Colonic mucosa (tissue), 4 donors: Measurements from ENCODE around the gene ZNF213. TPM values are rescaled to one million over a fixed set of nuclear protein-coding genes. Genes with fewer than 3 reads are reported as not detected.
"Not testable (repeated sequence)": the region's sequence is repeated elsewhere in the genome, so short reads cannot be mapped to it uniquely, and the experiment has no call there.

ENCODE experiments used
- DNase-seq: peaks from one replicate; pipeline ENCODE4 v3.0.0-alpha.2; 2020
- H3K27ac ChIP-seq: fragments of 200-600 bp; one replicate; pipeline ENCODE4 v1.8.0; 2021
- H3K27me3 ChIP-seq: fragments of 200-600 bp; one replicate; pipeline ENCODE4 v1.8.0; 2021
- H3K36me3 ChIP-seq: fragments of 200-600 bp; one replicate; pipeline ENCODE4 v1.8.0; 2021
- H3K4me1 ChIP-seq: fragments of 200-600 bp; one replicate; pipeline ENCODE4 v1.8.0; 2021; ENCODE audit warnings: mild to moderate bottlenecking
- H3K4me3 ChIP-seq: fragments of 200-600 bp; one replicate; pipeline ENCODE4 v1.8.0; 2021
- H3K9ac ChIP-seq, 2 donors: one replicate each; pipeline ENCODE4 v1.7.0; 2013; ENCODE audit warnings: control low read depth in 2 of 2, low read depth in 2 of 2, low read length in 2 of 2
- H3K9me3 ChIP-seq: fragments of 200-600 bp; one replicate; pipeline ENCODE4 v1.8.0; 2021
- intact Hi-C: fragments of 100-400 bp; cut with DNase I; formaldehyde crosslinking; loops from one replicate; pipeline ENCODE4 v1.14.1; 2022
- total RNA-seq, 2 donors: library from RNA; stranded (reverse); fragmentation: NEBNext Ultra II Directional in 1 of 2; extraction: Animal tissue kit (Norgen Biotek cat#: 25700) in 1 of 2; gene quantifications; one replicate each; pipeline ENCODE4 v1.2.1, GENCODE V29; 2021
- TF ChIP-seq, protein P1 (sequence below): fragments of 200-600 bp; IDR thresholded peaks from one replicate; pipeline ENCODE4 v1.8.0; 2022; ENCODE audit warnings: antibody characterized with exemption, mild to moderate bottlenecking
- donor health status: healthy.
- donor health status: DM: no; HTN: no; CAD: no.
- donor health status: DM: no; HTN: no; CAD: no.

ZNF213 gene
- total RNA-seq, 2 donors from 2014 or later, result 12.4 to 20.4 TPM

DNA sequence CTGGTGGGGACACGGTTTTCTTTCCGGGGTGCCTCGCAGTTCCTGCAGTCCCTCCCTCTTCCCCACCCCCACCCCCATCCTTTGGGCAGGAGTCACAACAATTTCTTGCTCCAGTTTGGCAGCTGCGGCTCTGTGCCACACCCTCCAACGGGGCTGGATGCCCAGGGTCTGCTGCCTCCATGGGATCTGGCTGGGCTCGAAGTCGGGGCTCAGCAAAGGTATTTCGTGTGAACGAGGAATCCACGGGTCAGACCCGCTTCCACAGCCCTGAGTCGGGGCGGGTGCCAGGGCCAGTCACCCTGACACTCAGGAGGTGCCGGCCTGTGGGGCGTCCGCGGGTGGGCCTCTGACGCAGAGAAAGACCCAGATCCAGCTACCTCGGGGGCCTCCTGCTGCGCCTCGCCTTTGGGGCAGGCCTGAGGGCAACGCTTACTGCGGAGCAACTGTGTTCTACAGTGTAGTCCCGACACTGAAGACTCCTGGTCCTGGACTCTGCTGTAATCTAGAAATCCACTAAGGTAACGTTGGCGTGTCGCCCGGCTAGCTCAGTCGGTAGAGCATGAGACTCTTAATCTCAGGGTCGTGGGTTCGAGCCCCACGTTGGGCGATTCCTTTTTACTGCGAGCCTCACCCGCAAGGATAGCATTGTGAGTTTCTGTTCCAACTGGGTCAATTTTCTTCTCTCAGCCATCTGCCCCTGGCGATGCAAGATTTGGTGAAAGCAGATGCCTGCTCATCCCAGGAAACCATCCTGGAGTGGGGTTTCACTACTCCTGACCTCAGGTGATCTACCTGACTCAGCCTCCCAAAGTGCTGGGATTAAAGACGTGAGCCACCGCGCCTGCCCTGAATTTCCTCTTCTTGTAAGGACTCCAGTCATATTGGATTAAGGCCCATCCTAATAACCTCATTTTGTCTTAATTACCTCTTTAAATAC lies 40.6 kb downstream of the ZNF213 start:
- Histone ChIP-seq H3K27me3 (peaks cover 76% of the 10 kb centered on the region), H3K4me1 (no peaks in the 10 kb centered on the region), H3K9me3 (no peaks in the 10 kb centered on the region), H3K9ac (no peak overlapping the region), H3K36me3 (no peaks in the 10 kb centered on the region), H3K27ac (no peak overlapping the region), H3K4me3 (no peak overlapping the region)
- intact Hi-C loops, result no loop called here
- DNase-seq, result no peak
- TF ChIP-seq, protein P1, sequence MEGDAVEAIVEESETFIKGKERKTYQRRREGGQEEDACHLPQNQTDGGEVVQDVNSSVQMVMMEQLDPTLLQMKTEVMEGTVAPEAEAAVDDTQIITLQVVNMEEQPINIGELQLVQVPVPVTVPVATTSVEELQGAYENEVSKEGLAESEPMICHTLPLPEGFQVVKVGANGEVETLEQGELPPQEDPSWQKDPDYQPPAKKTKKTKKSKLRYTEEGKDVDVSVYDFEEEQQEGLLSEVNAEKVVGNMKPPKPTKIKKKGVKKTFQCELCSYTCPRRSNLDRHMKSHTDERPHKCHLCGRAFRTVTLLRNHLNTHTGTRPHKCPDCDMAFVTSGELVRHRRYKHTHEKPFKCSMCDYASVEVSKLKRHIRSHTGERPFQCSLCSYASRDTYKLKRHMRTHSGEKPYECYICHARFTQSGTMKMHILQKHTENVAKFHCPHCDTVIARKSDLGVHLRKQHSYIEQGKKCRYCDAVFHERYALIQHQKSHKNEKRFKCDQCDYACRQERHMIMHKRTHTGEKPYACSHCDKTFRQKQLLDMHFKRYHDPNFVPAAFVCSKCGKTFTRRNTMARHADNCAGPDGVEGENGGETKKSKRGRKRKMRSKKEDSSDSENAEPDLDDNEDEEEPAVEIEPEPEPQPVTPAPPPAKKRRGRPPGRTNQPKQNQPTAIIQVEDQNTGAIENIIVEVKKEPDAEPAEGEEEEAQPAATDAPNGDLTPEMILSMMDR, result no peak

DNA sequence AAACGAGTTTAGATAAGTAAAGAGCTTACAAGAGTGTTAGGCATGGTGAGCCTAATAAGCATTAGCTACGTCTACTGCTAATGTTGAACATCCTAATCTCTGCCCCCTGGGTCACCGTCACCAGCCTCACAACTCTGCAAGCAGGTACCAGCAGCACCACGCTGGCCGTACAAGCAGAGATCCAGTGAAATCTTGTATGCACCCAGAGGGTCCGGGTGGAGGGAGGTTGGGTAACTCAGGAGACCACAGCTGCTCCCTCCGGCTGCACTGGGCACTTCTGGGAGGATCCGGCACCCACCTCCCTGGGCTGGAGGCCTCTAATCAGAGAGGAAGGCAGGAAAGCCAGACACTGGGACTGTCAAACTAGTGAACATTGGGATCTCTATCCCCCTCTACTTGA lies 44.8 kb downstream of the ZNF213 start:
- Histone ChIP-seq H3K9ac (no peak overlapping the region), H3K27me3 (peaks cover 66% of the 10 kb centered on the region), H3K4me3 (no peak overlapping the region), H3K4me1 (peaks cover 8% of the 10 kb centered on the region), H3K36me3 (no peaks in the 10 kb centered on the region), H3K9me3 (no peaks in the 10 kb centered on the region), H3K27ac (no peak overlapping the region)
- DNase-seq, result no peak
- intact Hi-C loops, result no loop called here
- TF ChIP-seq, protein P1, result no peak

DNA sequence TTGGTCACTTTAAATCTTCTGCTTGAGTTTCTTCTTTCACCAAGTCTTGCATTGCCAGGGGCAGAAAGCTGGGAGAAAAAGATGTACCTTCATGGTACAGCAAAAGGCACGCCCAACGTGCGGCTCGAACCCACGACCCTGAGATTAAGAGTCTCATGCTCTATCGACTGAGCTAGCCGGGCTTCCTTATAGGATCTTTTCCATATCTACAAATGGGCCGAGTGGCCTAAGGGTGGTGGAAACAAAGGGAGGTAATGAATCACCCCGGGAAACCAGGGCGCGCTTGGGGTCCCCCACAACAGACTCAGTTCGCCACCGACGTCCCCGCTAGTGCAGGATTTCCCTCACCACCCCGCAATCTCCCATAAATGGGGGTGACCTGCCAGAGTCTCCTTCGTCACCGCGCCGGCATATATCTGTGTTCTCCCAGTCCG lies 45.6 kb downstream of the ZNF213 start:
- peaks cover 8% of the 10 kb centered on the region for H3K4me1 ChIP-seq
- no peak for DNase-seq
- H3K4me3 ChIP-seq, result no peak overlapping the region
- no peak overlapping the region for H3K9ac ChIP-seq
- H3K36me3 ChIP-seq, result no peaks in the 10 kb centered on the region
- H3K27me3 ChIP-seq, result peaks cover 59% of the 10 kb centered on the region
- H3K9me3 ChIP-seq, result no peaks in the 10 kb centered on the region
- H3K27ac ChIP-seq, result no peak overlapping the region
- intact Hi-C loops, result no loop called here
- TF ChIP-seq, protein P1, result no peak

DNA sequence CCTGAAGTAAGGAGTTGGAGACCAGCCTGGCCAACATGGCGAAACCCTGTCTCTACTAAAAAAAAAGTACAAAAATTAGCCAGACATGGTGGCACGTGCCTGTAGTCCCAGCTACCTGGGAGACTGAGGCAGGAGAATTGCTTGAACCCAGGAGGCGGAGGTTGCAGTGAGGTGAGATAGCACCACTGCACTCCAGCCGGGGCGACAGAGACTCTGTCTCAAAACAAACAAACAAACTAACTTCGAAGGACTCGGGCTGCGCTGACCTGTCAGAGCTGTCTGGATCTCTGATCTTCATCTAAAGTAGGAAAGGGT lies 47.4 kb downstream of the ZNF213 start:
- H3K27ac ChIP-seq, H3K9ac ChIP-seq, H3K36me3 ChIP-seq, H3K9me3 ChIP-seq, DNase-seq, H3K4me3 ChIP-seq, H3K4me1 ChIP-seq, intact Hi-C loops: not testable (repeated sequence)
- peaks cover 52% of the 10 kb centered on the region for H3K27me3 ChIP-seq

DNA sequence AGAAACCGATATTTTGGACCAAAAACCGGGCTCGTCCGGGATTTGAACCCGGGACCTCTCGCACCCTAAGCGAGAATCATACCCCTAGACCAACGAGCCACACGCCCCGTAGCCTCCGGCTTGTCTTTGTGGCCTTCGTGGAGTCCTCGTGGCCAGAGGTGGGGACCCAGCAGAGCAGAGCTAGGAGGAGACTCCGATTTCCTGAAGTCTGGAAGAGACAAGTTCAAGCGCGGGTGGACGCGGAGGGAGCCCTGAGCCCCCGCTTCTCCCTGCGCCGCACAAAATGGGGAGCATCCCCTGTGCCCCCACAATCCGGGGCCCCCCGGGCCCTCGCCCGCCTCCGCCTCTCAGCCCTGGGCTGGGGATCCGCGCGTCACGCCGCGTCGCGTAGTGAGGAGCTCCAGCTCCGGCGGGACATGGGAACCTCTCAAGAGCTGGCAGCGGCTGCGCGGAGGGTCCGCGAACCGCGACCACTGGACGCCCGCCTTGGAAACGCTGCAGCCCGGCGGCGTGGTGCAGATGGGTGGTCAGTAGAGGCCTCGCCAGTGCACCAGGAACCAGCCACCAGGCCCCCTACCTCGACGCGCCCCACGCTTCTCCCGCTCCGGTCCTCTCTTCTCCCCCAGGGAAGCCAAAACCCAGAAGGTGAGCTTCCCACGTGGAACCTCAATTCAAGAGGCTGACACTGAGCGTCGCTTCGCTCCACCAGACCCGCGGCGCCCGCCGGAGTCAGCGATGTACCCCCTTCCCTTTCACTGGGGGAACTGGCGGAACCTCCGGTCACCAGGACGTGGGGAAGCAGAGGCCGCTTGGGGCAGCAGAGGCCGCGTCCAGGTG lies 48.0 kb downstream of the ZNF213 start:
- no peak overlapping the region for H3K27ac ChIP-seq
- TF ChIP-seq, protein P1, result peak; percentile 26
- no peaks in the 10 kb centered on the region for H3K36me3 ChIP-seq
- H3K27me3 ChIP-seq, result peaks cover 53% of the 10 kb centered on the region
- peak; percentile 59 for DNase-seq
- peak overlapping the region; percentile 37 for H3K4me3 ChIP-seq
- H3K4me1 ChIP-seq, result peaks cover 8% of the 10 kb centered on the region
- no peak overlapping the region for H3K9ac ChIP-seq
- H3K9me3 ChIP-seq, result no peaks in the 10 kb centered on the region
- intact Hi-C loops, result no loop called here
